ENCODE data around the gene HOXC10.

HOXC10 gene

DNA sequence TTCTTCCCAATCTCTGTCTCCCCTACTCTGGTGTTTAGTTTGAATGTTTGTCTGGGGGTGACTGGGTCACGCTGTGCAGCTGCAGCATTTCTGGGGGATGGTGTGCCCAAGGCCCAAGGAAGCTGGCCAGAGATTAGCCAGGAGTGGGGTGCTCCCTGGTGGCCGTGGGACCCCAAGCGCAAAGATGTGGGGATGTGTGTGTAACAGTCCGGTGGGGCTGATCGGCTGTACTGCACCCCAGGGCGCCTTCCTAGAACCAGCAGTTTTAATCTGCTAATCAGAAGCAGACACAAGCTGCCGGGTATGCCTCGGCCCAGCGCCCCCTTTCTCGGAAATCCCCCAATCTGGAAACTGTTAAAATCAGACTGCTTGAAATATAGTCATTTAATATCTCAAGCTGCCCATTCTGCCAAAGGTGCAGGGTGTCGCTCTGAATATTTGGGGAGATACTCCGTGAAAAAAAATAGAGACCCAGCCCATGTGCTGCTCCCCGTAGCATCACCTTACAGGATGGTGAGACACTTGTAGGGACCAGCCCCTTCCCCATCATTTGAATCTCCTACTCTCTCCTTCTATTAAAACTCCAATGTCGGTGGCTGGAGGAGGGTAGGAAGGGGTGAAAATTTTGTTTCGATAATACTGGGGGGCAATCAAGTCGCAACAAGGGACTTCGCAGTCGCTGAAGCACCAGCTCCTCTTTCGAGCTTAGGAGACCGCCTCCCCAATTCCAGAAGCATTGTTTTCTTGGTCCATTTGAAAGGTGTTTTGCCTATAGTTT lies 19.3 kb downstream of the HOXC10 start:
- FAIRE-seq: no peak

DNA sequence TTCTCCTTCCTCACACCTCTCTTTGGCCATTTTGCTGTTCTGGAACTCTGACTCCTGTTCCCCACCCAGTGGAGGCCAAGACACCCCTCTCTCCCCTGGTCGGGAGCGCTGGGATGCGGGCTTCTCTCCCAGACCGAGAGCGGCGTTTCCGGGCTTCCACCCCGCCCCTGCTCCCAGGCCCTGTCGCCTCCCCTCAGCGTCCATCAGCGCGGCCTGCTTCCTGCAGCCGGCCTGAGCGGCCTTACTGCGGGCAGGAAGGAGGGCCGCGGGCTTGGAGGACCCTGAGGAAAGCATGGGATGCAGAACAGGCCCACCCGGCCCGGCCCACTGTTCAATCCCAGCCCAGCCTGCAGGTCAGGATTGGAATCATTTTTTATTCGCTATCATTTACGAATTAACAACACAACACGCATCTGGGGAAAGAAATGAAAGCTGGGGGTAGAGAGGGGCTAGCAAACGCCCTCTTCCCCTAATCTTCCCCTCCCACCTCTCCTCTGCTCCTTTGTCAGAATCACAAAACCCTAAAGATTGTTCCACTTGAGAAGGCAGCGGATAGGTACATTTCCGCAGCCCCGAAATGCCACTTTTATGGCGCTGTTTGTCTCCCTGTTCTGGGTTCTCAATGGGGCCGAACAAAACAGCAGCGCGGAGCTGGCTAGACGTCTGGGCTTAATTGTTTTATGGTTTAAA lies 20.0 kb downstream of the HOXC10 start:
- FAIRE-seq: no peak

DNA sequence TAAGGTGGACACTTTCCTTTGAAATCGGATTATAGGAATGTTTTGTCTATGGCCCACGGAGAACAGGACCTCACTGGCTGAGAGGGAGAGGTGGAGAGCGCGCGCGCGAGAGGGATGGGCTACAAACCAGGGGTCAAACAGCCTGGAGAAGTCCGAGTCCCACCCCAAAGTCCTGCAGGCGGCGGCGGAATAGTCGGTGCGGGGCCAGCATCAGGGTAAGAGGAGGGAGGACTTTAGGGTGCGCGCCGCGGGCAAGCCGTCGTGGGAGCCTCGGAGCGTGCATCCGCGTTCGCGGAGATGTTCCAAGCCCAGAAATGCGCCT lies 20.5 kb downstream of the HOXC10 start:
- no peak for FAIRE-seq

DNA sequence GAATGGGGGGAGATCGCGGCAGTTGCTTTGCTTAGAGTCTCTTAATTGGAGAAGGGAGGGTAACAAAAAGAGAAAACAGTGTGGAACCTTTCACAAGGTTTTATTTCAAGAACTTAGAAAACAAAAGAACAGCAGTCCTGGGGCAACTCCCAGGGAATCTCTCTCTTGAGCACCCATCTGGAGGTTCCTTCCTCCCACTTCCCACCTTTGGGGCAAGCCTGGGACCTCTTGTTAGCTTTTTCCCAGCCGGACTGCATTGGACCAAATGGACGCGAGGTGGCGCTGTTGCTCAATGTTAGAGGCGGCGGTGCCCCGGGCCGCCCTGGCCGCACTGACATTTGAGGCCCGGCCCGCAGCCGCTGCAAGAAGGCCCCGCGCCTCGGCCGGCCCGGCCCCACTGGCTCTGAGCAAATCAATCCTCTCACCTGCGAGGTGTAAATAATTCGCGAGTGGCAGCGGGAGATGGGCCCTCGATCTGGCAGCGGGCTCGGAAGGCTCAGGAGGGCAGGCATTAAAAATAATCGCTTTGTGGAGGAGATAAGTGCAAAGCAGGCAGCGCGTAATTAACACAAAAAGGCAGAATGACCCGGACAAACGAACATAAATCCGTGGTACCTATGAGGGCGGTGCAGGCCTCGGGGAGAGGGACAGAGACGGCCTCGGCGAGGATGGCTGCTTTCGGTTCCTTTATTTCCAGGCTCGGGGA lies 21.1 kb downstream of the HOXC10 start:
- FAIRE-seq: no peak

DNA sequence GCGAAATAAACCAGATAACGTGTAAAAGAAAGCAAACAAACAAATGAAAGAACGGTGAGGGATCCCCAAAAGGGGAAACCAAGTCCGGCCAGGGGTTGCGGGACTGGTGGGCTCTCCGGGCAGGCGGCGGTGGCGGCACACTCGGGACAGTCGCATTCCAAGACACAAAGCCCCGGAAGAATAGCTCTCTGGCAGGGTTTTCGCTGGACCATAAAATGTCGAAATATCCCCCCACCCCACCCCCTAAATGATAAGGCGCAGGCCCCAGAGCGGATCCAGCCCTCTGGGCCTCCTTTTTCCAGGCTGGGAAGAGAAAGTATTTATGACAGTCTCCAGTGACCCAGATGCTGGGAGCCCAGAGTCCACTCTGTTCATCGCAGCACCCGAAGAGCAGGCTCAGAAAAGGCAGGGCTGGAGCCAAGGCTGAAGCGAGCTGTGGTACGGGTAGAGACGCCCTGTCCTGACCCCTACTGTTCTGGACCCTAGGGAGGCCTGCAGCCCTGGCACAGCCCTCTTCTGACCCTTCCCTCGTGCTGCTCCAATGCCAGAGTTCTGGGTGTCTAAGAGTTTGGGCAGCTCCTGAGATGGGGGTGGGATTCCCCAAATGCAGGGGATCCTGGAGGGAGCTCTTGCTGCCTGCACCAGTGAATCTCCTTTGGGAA lies 21.7 kb downstream of the HOXC10 start:
- no peak for FAIRE-seq

DNA sequence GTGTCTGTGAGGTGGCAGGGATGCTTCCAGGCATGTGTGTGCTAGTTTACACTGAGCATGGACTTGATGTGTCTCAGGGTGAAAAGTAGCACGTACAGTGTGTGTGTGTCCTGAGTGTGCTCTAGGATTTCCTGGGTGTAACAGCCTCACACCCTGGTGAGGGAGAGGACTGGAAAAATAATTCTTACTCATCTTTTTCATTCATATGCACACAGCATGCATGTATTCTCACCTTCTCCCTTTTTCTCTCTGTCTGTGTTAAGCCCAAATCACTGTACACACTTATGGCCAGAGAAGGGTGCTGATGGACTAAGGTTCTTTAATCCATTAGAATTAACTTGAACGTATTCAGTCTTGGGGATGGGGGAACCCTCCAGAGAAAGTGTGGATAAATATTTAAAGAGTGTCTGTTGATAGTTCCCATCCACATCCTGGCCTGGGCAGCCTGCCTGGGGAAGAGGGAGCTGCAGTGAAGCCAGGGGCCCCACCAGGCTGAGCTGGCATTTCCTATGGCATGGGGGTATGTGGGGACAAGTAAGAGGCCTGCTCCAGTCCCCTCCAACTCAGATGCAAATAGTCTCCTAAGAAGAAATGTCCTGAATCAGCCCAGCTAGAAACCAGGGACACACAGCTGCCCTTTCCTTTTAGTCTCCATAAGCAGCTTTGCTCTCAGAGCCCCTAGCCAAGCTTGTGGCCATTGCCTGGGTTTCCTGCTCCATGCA lies 22.8 kb downstream of the HOXC10 start:
- no peak for FAIRE-seq

DNA sequence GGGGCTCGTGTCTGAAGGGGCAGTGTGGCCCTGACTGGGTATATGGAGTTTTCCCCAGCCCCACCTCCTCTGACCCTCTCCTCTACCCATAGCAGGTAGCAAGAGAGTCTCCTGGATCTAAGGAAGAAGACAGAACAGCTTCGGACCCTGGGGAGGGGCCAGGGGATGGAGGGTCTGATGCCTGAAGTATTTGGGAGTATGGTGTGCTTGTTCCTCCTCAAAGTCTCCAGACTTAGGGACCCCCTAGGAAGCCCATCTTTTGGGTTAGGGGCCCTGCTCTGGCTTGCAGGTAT lies 23.3 kb downstream of the HOXC10 start:
- FAIRE-seq: no peak

DNA sequence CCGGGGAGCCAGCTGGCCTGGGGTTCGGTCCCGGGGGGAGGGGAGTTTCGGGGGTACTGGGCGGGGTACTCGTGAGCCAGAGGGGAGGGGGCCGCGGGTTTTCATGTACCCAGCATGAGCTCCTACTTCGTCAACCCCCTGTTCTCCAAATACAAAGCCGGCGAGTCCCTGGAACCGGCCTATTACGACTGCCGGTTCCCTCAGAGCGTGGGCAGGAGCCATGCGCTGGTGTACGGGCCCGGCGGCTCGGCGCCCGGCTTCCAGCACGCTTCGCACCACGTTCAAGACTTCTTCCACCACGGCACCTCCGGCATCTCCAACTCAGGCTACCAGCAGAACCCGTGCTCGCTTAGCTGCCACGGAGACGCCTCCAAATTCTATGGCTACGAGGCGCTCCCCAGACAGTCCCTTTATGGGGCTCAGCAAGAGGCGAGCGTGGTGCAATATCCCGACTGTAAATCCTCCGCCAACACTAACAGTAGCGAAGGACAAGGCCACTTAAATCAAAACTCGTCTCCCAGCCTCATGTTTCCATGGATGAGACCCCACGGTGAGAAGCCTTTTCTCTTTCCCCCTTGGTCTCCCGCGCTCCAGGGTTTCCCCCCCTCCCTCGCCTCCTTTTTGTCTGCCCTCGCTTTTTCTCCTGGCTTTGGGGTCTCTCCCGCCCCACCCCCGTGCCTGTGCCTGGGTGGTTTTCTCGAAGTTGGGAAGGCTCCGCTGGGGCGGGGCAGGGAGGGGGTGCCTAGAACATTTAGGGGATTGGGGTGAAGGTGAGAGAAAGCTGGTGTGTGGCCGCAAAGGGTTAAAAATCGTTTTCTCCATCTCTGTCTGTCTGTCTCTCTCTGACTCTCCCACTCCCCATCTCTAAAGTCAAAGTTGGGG lies 24.5 kb downstream of the HOXC10 start:
- no peak for FAIRE-seq

DNA sequence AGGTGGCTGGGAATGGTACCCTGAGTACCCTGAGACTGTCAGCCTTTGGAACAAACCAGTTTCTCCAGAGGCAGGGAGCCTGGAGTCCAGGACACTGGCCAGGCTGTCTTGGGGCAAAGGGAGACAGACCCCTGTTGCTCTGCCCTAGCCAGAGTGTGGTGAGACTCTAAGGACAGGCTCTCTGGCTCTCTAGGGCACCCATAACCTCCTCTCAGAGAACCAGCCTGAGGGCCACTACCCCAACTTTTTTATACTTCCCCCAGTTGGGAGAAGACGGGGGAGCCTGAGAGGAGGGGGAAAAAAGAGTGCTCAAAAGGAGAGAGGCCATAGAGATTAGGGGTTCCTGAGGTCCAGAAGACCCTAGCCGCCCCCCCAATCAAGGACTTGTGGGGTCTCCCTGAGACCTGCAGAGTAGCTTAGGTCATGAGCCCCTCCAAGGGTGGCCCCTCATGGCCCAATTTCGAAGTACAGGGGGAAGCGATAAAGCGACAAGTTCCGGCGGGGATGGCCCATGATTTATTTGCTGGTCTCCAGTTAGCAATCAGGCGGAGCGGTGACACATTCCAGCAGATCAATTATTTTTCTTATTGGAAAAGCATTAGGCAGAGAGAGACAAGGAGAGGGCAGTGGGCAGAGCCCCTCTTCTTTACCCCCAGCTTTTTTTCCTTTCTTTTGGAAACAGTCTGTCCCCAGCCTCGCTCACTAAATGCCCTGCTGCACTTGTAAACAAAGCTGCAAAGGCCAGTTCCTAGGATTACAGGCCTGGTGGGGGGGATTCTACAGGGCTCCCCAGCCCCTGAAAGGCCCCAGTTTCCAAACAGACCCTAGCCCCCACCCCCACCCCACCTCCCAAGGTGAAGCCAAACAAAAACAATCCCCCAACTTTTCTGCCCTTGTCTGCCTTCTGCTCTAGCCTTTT lies 25.4 kb downstream of the HOXC10 start:
- no peak for FAIRE-seq

DNA sequence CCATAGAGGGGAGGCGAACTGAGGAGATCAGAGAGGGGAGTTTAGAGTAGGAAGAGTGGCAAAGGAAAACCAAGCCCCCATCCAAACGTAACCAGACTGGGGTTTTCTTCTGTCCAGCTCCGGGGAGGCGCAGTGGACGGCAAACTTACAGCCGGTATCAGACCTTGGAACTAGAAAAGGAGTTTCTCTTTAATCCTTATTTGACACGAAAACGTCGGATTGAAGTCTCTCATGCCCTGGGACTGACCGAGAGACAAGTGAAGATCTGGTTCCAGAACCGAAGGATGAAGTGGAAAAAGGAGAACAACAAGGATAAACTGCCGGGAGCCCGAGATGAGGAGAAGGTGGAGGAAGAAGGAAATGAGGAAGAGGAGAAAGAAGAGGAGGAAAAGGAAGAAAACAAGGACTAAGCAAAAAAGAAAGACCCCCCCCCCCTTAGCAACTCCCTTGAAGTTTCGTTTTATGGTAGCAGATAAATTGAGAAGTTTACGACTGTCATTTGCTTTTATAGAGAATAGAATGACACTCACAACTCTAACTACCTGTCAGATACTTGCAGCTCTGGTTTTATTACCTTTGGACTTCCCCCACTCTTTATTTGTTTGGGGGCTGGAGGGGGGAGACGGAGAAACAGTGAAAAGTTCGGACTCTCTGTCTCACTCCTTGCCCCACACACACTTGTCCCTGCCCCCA lies 26.2 kb downstream of the HOXC10 start:
- no peak for FAIRE-seq

DNA sequence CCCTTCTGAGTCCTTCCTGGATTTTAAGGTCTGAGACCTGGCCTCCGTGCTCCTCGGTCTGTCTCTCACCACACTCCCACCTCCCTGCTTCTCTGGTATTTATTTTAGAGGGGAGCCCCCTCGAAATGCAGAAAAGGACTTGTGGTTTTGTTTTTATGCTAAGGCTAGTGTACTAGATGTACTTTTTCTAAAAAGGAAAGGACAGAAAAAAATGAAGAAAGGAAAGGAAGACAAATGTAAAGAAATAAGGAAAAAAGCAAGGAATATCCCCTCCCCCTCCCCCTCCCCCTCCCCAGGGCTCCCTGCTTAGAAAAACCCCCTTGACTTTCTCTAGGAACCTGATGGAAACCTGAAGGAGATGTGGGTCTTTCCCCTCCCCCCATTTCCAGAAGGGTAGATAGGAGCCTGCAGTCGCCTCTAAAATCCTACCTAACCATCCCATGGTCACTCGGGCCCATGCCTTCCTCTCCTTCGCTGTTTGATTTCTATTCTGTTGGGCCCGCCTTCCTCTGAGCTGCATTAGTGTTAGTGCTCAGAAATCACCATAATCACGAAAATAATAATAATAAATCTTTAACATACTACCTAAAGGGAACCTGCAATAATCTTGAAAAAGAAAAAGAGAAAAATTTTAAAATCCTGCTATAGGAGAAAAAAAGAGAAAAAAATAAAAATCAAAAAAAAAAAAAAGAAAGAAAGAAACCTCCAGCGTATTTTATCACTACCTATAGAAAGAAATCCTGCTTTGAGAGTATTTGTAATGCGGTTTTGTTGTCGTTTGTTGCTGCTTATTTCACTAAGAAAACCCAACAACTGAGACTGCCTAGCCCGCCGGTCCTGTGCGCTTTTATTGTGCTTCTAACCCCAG lies 27.0 kb downstream of the HOXC10 start:
- FAIRE-seq: no peak

DNA sequence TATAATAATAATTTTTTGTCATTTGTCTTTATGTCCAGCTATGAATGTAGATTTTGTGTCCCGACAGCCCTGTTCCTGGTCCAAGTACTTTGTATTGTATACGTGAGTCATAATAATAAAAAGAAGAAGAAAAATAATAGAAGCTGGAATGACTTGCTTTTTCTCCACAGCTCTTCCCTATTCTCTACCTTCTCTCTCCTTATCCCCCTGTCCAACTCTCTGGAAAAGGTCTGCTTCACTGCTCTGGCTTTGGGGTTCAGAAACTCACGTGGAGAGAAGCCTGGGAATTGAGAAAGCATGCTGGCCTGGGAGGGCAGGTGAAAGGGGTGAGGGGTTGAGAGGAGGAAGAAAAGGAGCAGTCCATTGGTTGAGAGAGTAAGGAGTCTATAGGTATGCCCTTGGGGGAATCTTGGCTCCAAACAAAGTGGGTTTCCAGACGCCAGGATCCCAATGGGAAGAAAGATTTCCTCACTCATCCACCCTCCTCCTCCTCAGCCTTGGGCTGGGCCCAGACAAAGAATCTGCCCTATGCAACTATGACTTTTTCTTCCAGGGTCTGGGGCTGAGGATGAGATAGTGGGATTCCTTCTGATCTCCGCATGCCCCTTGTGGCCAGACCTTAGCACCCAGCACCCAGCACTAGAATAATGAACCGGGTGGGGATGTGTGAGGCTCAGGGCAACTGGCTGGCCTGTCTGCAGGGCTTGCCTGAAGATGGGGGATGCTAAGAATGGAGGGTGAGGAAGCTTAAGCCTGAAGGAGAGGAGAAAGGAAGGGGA lies 27.9 kb downstream of the HOXC10 start:
- no peak for FAIRE-seq

DNA sequence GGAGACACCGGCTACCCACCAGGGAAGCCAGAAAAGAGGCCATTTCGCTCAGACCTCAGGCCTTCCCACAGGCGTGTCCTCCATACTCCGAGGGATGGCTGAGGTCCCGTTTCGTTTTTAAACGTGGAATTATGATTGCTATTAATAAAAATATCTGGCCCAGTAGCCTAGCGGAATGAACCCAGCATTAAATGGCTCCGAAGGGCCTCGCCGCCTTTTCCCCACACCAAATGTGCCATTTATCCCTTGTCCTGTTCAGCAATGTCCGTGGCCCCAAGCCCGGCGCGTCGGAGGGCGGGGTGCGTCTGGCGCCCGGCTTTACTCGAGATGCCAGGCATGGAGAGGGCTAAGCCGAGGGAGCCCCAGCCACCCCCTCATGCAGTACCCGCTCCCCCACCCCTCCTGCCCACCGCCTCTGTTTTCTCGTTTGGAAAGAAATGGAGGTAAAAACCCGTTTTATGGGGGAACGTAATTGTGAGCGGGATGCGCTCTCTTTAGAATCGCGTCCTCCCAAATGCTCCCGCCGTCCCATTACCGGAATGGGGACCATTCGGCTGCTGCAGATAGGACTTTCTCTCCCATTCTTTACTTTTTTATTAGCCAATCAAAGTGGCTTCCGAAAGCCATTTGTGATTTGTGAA lies 29.6 kb downstream of the HOXC10 start:
- FAIRE-seq: no peak

DNA sequence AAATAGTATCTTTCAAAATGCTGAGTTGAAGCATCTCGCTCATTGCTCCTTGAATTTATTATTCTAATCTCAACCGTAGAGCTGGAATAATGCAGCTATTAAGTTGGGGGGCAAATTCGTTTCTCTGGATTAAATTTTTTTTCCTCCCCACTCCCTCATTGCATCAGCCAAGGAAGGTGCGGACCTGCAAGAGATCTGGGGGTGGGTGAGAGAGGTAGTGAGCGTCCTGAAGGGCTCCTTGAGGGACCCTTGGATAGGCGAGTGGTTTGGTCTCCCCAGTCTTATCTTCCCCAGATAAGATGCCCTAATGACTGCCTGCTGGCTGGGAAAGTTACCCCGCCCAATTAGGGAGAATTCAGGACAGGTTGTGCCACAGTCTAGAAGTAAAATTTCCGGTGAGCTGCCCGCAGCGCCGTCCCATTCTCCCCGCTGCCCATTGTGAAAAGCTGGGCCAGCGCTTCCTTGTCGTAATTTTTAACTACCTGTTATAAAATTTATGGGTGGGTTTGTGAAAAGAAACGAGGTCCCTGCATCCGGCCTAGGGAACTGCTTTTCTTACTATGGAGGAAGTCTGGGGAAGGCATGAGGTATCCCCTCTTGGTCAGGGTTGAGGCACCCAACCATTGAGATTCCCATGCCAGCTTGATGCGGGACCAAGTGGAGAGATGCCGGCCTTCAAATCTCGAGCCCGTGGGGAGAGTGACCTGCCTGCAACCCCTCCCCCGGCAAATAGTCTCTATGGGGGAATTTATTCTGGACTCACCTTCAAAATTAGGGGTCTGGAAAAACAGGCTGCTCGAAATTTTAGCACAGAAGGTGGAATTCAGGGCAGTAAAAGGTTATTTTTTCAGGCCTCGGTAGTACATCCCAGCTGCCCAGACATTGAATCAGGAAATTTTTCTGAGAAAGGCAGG lies 30.3 kb downstream of the HOXC10 start:
- no peak for FAIRE-seq

DNA sequence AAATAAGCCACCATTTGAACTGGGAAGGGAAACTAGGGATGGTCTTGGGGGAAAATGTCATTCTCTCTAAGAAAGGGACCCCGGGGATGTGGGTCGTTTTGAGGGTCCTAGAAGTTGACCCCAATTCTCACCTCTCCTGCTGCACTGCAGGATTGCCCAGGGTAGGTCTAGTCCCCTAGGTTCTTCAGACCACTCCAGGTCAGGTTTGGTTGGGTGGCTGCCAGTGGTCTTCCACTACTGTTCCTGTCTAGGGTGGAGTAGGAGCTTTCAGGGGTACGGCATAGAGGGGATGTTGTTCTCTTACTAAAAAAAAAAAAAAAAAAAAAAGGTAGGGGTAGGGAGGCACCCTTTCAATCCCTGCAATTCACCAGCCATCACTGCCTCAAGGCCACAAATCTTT lies 31.1 kb downstream of the HOXC10 start:
- no peak for FAIRE-seq

DNA sequence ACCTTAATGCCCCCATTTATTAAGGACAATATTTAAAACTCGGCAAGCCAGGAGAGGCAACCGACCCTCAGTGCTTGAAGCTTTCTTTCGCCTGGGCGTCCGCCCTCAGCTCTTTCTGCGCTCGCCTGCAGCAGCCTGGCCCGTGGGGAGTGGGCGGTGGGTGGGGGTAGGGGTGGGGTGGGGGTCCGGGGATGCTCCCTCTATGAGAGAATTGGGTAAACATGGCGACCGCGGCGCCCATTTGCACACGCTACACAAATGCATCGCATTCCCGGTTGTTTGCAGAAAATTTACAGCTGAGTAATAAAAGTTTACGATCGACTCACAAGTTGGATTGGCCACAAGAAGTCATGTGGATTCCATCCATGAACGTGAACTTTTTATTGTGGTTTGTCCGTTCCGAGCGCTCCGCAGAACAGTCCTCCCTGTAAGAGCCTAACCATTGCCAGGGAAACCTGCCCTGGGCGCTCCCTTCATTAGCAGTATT lies 31.6 kb downstream of the HOXC10 start:
- no peak for FAIRE-seq

Data from islet of Langerhans (tissue), 1 donor.